Muscle of arm (tissue), 12 donors: Measurements from ENCODE around the gene ALG3. TPM values are rescaled to one million over a fixed set of nuclear protein-coding genes. Genes with fewer than 3 reads are reported as not detected.

ENCODE experiments used
- DNase-seq: peaks from one replicate; pipeline ENCODE4 v3.0.0-alpha.2; 2013
- polyA plus RNA-seq, 12 donors: library from polyadenylated mRNA; unstranded; fragments of 120-200 nt; gene quantifications; one replicate each; pipeline ENCODE4 v1.2.1, GENCODE V29; 2013; ENCODE audit not compliant: insufficient read length in 12 of 12

Gene ALG3
- polyA plus RNA-seq, 12 donors = 19.4 to 37.9 (median 22.4) TPM; not detected in 1

GRCh38 chr3:184200825-184201224, 47.9 kb downstream of the ALG3 start:
- no peak for DNase-seq

- no peak for DNase-seq
Measured at GRCh38 chr3:184198509-184198908, 50.3 kb downstream of the ALG3 start.

- no peak for DNase-seq
Measured at GRCh38 chr3:184196536-184196935, 52.2 kb downstream of the ALG3 start.

GRCh38 chr3:184193991-184194539, 54.7 kb downstream of the ALG3 start:
- no peak for DNase-seq

GRCh38 chr3:184192889-184193288, 55.9 kb downstream of the ALG3 start:
- DNase-seq = no peak

Other genes starting within 250 kb of the ALG3 start
- gene ABCC5, start 231.1 kb downstream of the ALG3 start, polyA plus RNA-seq = 10 to 100 TPM in 11 of 12 donors, not detected in 1; 17.0 to 42.6 (median 25.5) TPM
- not detected for gene HTR3D, start 217.2 kb downstream of the ALG3 start, polyA plus RNA-seq
- not detected for gene HTR3C, start 195.9 kb downstream of the ALG3 start, polyA plus RNA-seq
- gene HTR3E, start 151.9 kb downstream of the ALG3 start, polyA plus RNA-seq = under 1 TPM in 2 of 12 donors, not detected in 10; 0.09 to 0.21 TPM
- gene EIF2B5, start 113.6 kb downstream of the ALG3 start, polyA plus RNA-seq = 10 to 100 TPM in 11 of 12 donors, not detected in 1; 32.5 to 47.9 (median 36.3) TPM
- 100 to 1,000 TPM in 1 of 12 donors, 10 to 100 TPM in 10, not detected in 1; 65.3 to 104 (median 83.6) TPM for gene DVL3, start 93.6 kb downstream of the ALG3 start, polyA plus RNA-seq
- gene AP2M1, start 74.1 kb downstream of the ALG3 start, polyA plus RNA-seq = 100 to 1,000 TPM in 11 of 12 donors, not detected in 1; 170 to 233 (median 199) TPM
- gene ABCF3, start 62.8 kb downstream of the ALG3 start, polyA plus RNA-seq = 10 to 100 TPM in 11 of 12 donors, not detected in 1; 35.8 to 55.4 (median 43.2) TPM
- 1 to 10 TPM in 1 of 12 donors, under 1 TPM in 10, not detected in 1; 0.18 to 3.1 (median 0.43) TPM for gene VWA5B2, start 19.4 kb downstream of the ALG3 start, polyA plus RNA-seq
- gene EEF1AKMT4, start 710 bp upstream of the ALG3 start, polyA plus RNA-seq = 1 to 10 TPM in 9 of 12 donors, under 1 TPM in 1, not detected in 2; 0.84 to 2.5 (median 1.4) TPM
- under 1 TPM in 4 of 12 donors, not detected in 8; 0.12 to 0.34 (median 0.15) TPM for gene CAMK2N2, start 12.6 kb upstream of the ALG3 start, polyA plus RNA-seq
- under 1 TPM in 1 of 12 donors, not detected in 11; 0.43 TPM for gene ECE2, start 27.1 kb upstream of the ALG3 start, polyA plus RNA-seq
- gene PSMD2, start 50.3 kb upstream of the ALG3 start, polyA plus RNA-seq = 100 to 1,000 TPM in 11 of 12 donors, not detected in 1; 144 to 202 (median 165) TPM
- gene EIF4G1, start 65.6 kb upstream of the ALG3 start, polyA plus RNA-seq = 100 to 1,000 TPM in 11 of 12 donors, not detected in 1; 140 to 297 (median 177) TPM
- gene FAM131A, start 88.6 kb upstream of the ALG3 start, polyA plus RNA-seq = 10 to 100 TPM in 6 of 12 donors, 1 to 10 TPM in 5, not detected in 1; 9.3 to 12.9 (median 10.5) TPM
- gene CLCN2, start 112.6 kb upstream of the ALG3 start, polyA plus RNA-seq = 10 to 100 TPM in 1 of 12 donors, 1 to 10 TPM in 10, not detected in 1; 1.9 to 13.6 (median 3.6) TPM
- 10 to 100 TPM in 11 of 12 donors, not detected in 1; 35.9 to 64.8 (median 44.4) TPM for gene POLR2H, start 112.7 kb upstream of the ALG3 start, polyA plus RNA-seq
- 1 to 10 TPM in 10 of 12 donors, not detected in 2; 1.5 to 2.2 (median 2.0) TPM for gene THPO, start 129.2 kb upstream of the ALG3 start, polyA plus RNA-seq
- 10 to 100 TPM in 11 of 12 donors, not detected in 1; 14.6 to 38.9 (median 18.3) TPM for gene CHRD, start 131.1 kb upstream of the ALG3 start, polyA plus RNA-seq